ENCODE measurements around the gene DNAJC28.

DNA sequence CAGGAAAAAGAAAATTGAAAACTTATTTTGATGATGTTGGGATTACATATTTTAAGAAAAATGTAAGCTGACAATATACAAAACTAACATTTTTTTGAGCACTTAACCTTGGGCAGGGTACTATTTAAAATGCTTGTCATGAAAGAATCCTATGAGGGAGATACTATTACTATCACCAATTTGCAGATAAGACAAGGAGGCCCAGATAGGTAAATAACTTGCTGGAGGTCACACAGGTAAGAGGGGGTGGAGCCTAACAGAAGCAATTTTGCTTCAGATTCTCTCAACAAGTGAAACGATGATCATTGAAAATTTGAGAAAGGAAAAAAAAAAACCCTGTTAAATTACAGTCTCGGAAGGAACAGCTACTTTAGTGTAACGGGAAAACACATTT, 49.2 kb upstream of the DNAJC28 start:
- TF ChIP-seq MAX (IDR thresholded peaks at IDR 0.05) (no peak), TCF12 (IDR thresholded peaks at IDR 0.05; ENCODE audit: low read depth) (no peak), RAD21 (IDR thresholded peaks at IDR 0.05; ENCODE audit: low read depth) (no peak), CREB1 (IDR thresholded peaks at IDR 0.05; ENCODE audit: low read depth) (no peak), EGR1 (IDR thresholded peaks at IDR 0.05) (no peak), CEBPB (IDR thresholded peaks at IDR 0.05) (no peak), TAF1 (IDR thresholded peaks at IDR 0.05; ENCODE audit: low read depth) (no peak), NFIC (IDR thresholded peaks at IDR 0.05) (no peak), EP300 (IDR thresholded peaks at IDR 0.05; ENCODE audit: borderline replicate concordance) (no peak), REST (IDR thresholded peaks at IDR 0.05; ENCODE audit: low read depth) (no peak)

Data from Ishikawa (cell line).